Sigmoid colon (tissue), 7 donors: ENCODE results near the gene CENPF. TPM values are rescaled to one million over a fixed set of nuclear protein-coding genes. Genes with fewer than 3 reads are reported as not detected.

Experiments
- DNase-seq: peaks from one replicate; pipeline ENCODE4 v3.0.0-alpha.2; 2019
- H3K27ac ChIP-seq, 4 donors: fragments of 200-600 bp; sonication (generic); one replicate each; pipeline ENCODE4 v1.5.1; 2016 to 2019; ENCODE audit warnings: mild to moderate bottlenecking in 1 of 4
- H3K27me3 ChIP-seq, 3 donors: fragments of 200-600 bp; sonication (generic); one replicate each; pipeline ENCODE4 v1.5.1; 2019; ENCODE audit warnings: mild to moderate bottlenecking in 1 of 3
- H3K36me3 ChIP-seq, 4 donors: fragments of 200-600 bp; sonication (generic); one replicate each; pipeline ENCODE4 v1.5.1; 2016 to 2019
- H3K4me1 ChIP-seq, 4 donors: fragments of 200-600 bp; sonication (generic); one replicate each; pipeline ENCODE4 v1.5.1; 2017 to 2019
- H3K4me3 ChIP-seq, 4 donors: fragments of 200-600 bp; sonication (generic); one replicate each; pipeline ENCODE4 v1.5.1; 2017 to 2019; ENCODE audit warnings: mild to moderate bottlenecking in 2 of 4, moderate library complexity in 1 of 4
- H3K9me3 ChIP-seq, 4 donors: fragments of 200-600 bp in 3 of 4; sonication (generic) in 3 of 4; one replicate each; pipeline versions ENCODE4 v1.5.1 to v1.6.1; 2013 to 2019
- EP300 ChIP-seq, 4 donors: sonication (generic); formaldehyde crosslinking; IDR thresholded peaks; one replicate each; pipeline ENCODE4 v1.6.1; 2017; ENCODE audit warnings: antibody characterized with exemption in 4 of 4
- POLR2A ChIP-seq, 2 donors: fragments of 450-650 bp; IDR thresholded peaks; one replicate each; pipeline ENCODE4 v1.6.1; 2016; ENCODE audit warnings: antibody characterized with exemption in 2 of 2, mild to moderate bottlenecking in 2 of 2, moderate library complexity in 2 of 2
- POLR2AphosphoS5 ChIP-seq, 4 donors: sonication (generic); formaldehyde crosslinking; IDR thresholded peaks; one replicate each; pipeline ENCODE4 v1.6.1; 2017; ENCODE audit warnings: antibody characterized with exemption in 4 of 4
- WGBS, 2 donors: extraction: QIAGEN DNeasy Blood & Tissue Kit; methylation state at CpG; one replicate each; pipeline ENCODE4 v1.1.7; 2013; 5-methylcytosine and 5-hydroxymethylcytosine counted together
- intact Hi-C: fragments of 100-400 bp; cut with DNase I; formaldehyde crosslinking; loops from one replicate; pipeline ENCODE4 v1.15.1; 2023
- polyA plus RNA-seq, 3 donors: library from polyadenylated mRNA; stranded (reverse); fragments of 200-250 nt; gene quantifications; one replicate each; pipeline ENCODE4 v1.2.3, GENCODE V29; 2013
- total RNA-seq, 4 donors: library from RNA; depleted of rRNA; stranded (reverse); fragments of >200 nt; gene quantifications; one replicate each; pipeline ENCODE4 v1.1.0, GENCODE V29; 2016
- TF ChIP-seq, protein P1 (sequence below), 4 experiments: fragments of 450-650 bp in 3 of 4; fragments of 200-600 bp in 1 of 4; IDR thresholded peaks; one replicate each; pipeline ENCODE4 v1.5.1; 2016 to 2019; ENCODE audit warnings: antibody characterized with exemption in 4 of 4, mild to moderate bottlenecking in 3 of 4, moderate library complexity in 2 of 4
- donor health status: healthy with polysubstance abuse.
- donor health status: Bipolar disorder and iron deficiency.
- donor health status: healthy.

CENPF gene
- total and polyA plus RNA-seq, 7 donors = 0.36 to 25.2 (median 1.9) TPM

DNA sequence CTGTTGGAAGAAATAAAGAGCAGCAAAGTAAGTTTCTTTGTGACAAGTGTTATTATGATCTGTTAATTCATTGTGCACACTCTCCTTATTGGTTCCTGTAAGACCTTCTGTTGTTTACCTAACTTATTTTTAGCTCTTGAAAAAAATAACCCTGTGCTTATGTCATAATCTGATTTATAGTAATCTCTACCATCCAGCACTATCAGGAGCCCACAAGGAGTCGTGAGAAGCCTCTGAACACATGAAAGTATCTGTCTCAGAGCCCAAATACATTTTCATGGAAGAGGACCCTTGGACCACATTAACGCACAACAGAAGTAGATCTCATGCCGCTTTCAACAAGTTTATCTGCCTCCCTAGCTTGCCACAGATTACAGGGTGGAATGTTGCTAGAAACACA, 45.8 kb downstream of the CENPF start:
- WGBS, 2 donors = 94 to 95% methylated on average over 3 of the region's 3 CpGs
- H3K27ac ChIP-seq = no peak overlapping the region
- TF ChIP-seq EP300 (IDR thresholded peaks at IDR 0.05) (no peak), POLR2AphosphoS5 (IDR thresholded peaks at IDR 0.05) (no peak), POLR2A (IDR thresholded peaks at IDR 0.05) (no peak)
- TF ChIP-seq, protein P1, sequence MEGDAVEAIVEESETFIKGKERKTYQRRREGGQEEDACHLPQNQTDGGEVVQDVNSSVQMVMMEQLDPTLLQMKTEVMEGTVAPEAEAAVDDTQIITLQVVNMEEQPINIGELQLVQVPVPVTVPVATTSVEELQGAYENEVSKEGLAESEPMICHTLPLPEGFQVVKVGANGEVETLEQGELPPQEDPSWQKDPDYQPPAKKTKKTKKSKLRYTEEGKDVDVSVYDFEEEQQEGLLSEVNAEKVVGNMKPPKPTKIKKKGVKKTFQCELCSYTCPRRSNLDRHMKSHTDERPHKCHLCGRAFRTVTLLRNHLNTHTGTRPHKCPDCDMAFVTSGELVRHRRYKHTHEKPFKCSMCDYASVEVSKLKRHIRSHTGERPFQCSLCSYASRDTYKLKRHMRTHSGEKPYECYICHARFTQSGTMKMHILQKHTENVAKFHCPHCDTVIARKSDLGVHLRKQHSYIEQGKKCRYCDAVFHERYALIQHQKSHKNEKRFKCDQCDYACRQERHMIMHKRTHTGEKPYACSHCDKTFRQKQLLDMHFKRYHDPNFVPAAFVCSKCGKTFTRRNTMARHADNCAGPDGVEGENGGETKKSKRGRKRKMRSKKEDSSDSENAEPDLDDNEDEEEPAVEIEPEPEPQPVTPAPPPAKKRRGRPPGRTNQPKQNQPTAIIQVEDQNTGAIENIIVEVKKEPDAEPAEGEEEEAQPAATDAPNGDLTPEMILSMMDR (IDR thresholded peaks at IDR 0.05) = no peak
- no peaks in the 10 kb centered on the region for H3K4me1 ChIP-seq
- H3K27me3 ChIP-seq = no peaks in the 10 kb centered on the region
- no peaks in the 10 kb centered on the region for H3K9me3 ChIP-seq
- DNase-seq = no peak
- intact Hi-C loops = no loop called here
- no peaks in the 10 kb centered on the region for H3K36me3 ChIP-seq
- no peak overlapping the region for H3K4me3 ChIP-seq

DNA sequence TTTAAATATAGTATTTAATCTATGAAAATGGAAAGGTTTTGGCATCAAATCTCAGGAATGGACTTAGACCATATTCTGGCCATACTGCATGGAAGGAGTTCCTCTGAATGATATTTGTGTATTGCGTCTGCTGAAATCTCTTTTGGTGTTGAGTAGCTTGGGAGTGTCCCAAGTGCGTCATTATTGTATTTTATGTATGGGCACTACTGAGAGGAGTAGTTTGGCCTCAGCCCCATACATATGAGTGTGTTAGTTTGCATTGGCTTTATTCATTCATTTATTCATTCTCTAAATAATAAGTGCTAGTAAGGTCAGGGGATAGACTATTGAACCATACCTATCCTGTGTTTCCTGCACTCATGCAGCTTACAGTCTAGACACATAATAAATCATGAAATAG, 46.6 kb downstream of the CENPF start:
- intact Hi-C loops = no loop called here
- Histone ChIP-seq H3K27me3 (no peaks in the 10 kb centered on the region), H3K27ac (no peak overlapping the region), H3K4me1 (no peaks in the 10 kb centered on the region), H3K36me3 (no peaks in the 10 kb centered on the region), H3K4me3 (no peak overlapping the region), H3K9me3 (no peaks in the 10 kb centered on the region)
- no peak for DNase-seq
- TF ChIP-seq, protein P1 (IDR thresholded peaks at IDR 0.05) = no peak
- TF ChIP-seq EP300 (IDR thresholded peaks at IDR 0.05) (no peak), POLR2AphosphoS5 (IDR thresholded peaks at IDR 0.05) (no peak), POLR2A (IDR thresholded peaks at IDR 0.05) (no peak)
- 97 to 99% methylated on average over 2 of the region's 2 CpGs for WGBS, 2 donors

DNA sequence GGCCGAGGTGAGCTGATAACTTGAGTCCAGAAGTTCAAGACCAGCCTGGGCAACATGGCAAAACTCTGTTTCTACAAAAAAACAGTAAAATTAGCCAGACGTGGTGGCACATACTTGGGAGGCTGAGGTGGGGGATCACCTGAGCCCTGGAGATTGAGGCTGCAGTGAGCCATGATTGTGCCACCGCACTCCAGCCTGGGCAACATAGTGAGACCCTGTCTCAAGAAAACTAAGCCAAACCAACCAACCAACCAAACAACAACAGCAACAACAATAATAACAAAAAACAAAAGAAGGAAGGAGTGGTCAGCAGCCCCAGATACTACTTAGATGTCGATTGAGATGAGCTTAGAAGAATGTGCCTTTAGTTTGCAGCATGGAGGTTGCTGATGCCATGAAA, 47.7 kb downstream of the CENPF start:
- Histone ChIP-seq H3K9me3 (no peaks in the 10 kb centered on the region), H3K4me3 (no peak overlapping the region), H3K27ac (no peak overlapping the region), H3K27me3 (no peaks in the 10 kb centered on the region), H3K4me1 (no peaks in the 10 kb centered on the region), H3K36me3 (no peaks in the 10 kb centered on the region)
- DNase-seq = no peak
- TF ChIP-seq EP300 (IDR thresholded peaks at IDR 0.05) (no peak), POLR2AphosphoS5 (IDR thresholded peaks at IDR 0.05) (no peak), POLR2A (IDR thresholded peaks at IDR 0.05) (no peak)
- TF ChIP-seq, protein P1 (IDR thresholded peaks at IDR 0.05) = no peak
- 91 to 97% methylated on average over 4 of the region's 4 CpGs for WGBS, 2 donors
- intact Hi-C loops = no loop called here

DNA sequence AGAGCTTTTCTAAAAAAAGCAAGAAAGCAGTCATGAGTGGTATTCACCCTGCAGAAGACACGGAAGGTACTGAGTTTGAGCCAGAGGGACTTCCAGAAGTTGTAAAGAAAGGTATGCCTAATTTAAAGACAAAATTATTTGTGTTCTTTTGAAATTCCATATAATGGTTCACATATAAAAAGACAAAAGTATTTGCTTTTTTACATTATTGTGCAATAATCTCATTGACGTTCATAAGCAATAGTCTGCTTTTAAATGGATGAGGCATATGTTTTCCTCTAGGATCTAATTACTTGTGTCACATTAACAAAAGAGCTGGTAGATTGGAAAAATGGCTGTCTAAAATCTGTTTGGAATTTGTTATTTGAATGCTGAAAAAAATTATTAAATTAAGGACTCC, 54.3 kb downstream of the CENPF start:
- H3K9me3 ChIP-seq = no peaks in the 10 kb centered on the region
- intact Hi-C loops = no loop called here
- H3K4me1 ChIP-seq = no peaks in the 10 kb centered on the region
- H3K27me3 ChIP-seq = no peaks in the 10 kb centered on the region
- no peak overlapping the region for H3K4me3 ChIP-seq
- 91 to 94% methylated on average over 2 of the region's 2 CpGs for WGBS, 2 donors
- H3K36me3 ChIP-seq = no peaks in the 10 kb centered on the region
- no peak overlapping the region for H3K27ac ChIP-seq
- no peak for TF ChIP-seq EP300 (IDR thresholded peaks at IDR 0.05)
- no peak for TF ChIP-seq POLR2AphosphoS5 (IDR thresholded peaks at IDR 0.05)
- TF ChIP-seq POLR2A (IDR thresholded peaks at IDR 0.05) = no peak
- TF ChIP-seq, protein P1 (IDR thresholded peaks at IDR 0.05) = no peak
- no peak for DNase-seq

DNA sequence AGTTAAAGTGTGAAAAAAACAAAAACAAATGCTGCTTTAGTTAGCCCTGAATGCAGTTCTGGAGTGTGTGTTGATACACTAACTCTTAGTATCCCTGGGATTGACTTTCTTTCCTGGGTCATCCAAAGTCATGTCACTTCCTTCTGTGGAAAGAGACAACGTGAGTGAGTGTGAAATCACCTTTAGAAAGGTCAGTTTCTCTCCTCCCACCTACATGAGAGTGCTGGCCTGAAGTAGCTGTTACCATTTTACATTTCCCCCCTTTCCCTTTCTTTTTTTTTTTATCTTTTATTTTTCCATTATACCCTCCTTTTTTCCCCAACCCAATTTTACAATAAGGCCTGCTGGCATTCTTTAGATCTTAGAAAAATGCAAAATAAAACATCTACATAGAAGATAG, 55.2 kb downstream of the CENPF start:
- TF ChIP-seq POLR2AphosphoS5 (IDR thresholded peaks at IDR 0.05) (no peak), POLR2A (IDR thresholded peaks at IDR 0.05) (no peak), EP300 (IDR thresholded peaks at IDR 0.05) (no peak)
- TF ChIP-seq, protein P1 (IDR thresholded peaks at IDR 0.05) = no peak
- Histone ChIP-seq H3K4me1 (no peaks in the 10 kb centered on the region), H3K36me3 (no peaks in the 10 kb centered on the region), H3K27me3 (no peaks in the 10 kb centered on the region), H3K4me3 (no peak overlapping the region), H3K9me3 (no peaks in the 10 kb centered on the region), H3K27ac (no peak overlapping the region)
- WGBS, 2 donors = 50 to 63% methylated on average over 1 of the region's 1 CpG
- intact Hi-C loops = no loop called here
- DNase-seq = no peak
